ENCODE measurements around the gene ARHGAP15. TPM values are rescaled to one million over a fixed set of nuclear protein-coding genes. Genes with fewer than 3 reads are reported as not detected.

The ARHGAP15 gene
- total RNA-seq, 2 donors from 2014 or later: 2.6 to 6.9 TPM

DNA sequence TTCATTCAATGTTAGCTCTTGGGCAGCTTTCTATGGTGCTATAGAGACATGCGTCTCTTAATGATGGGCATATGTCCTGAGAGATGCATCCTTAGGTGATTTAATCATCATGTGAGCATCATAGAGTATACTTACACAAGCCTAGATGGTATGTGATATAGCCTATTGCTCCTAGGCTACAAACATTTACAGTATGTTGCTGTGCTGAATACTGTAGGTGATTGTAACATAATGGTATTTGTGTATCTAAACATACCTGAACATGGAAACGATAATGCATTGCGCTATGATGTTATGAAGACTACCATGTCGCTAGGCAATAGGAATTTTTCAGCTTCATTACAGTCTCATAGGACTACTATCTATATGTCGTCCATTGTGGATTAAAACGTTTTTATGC lies 89.4 kb downstream of the ARHGAP15 start:
- TF ChIP-seq, protein P1, sequence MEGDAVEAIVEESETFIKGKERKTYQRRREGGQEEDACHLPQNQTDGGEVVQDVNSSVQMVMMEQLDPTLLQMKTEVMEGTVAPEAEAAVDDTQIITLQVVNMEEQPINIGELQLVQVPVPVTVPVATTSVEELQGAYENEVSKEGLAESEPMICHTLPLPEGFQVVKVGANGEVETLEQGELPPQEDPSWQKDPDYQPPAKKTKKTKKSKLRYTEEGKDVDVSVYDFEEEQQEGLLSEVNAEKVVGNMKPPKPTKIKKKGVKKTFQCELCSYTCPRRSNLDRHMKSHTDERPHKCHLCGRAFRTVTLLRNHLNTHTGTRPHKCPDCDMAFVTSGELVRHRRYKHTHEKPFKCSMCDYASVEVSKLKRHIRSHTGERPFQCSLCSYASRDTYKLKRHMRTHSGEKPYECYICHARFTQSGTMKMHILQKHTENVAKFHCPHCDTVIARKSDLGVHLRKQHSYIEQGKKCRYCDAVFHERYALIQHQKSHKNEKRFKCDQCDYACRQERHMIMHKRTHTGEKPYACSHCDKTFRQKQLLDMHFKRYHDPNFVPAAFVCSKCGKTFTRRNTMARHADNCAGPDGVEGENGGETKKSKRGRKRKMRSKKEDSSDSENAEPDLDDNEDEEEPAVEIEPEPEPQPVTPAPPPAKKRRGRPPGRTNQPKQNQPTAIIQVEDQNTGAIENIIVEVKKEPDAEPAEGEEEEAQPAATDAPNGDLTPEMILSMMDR (IDR thresholded peaks at IDR 0.05): no peak
- no peaks in the 10 kb centered on the region for H3K9me3 ChIP-seq
- no peaks in the 10 kb centered on the region for H3K4me1 ChIP-seq
- no peak overlapping the region for H3K4me3 ChIP-seq
- H3K36me3 ChIP-seq: no peaks in the 10 kb centered on the region
- DNase-seq (ENCODE audit: low spot score): no peak
- H3K27me3 ChIP-seq: no peaks in the 10 kb centered on the region
- no peak overlapping the region for H3K27ac ChIP-seq

- H3K27me3 ChIP-seq: no peaks in the 10 kb centered on the region
- H3K4me1 ChIP-seq: no peaks in the 10 kb centered on the region
- H3K4me3 ChIP-seq: no peak overlapping the region
- H3K27ac ChIP-seq: no peak overlapping the region
- no peaks in the 10 kb centered on the region for H3K9me3 ChIP-seq
- TF ChIP-seq, protein P1 (IDR thresholded peaks at IDR 0.05): no peak
- DNase-seq (ENCODE audit: low spot score): no peak
- H3K36me3 ChIP-seq: no peaks in the 10 kb centered on the region
These were observed 90.0 kb downstream of the ARHGAP15 start for GRCh38 chr2:143219266-143219665.

- TF ChIP-seq, protein P1 (IDR thresholded peaks at IDR 0.05): no peak
- H3K27ac ChIP-seq: no peak overlapping the region
These were observed 94.3 kb downstream of the ARHGAP15 start for GRCh38 chr2:143223556-143223955.

GRCh38 chr2:143225931-143226330 lies 96.7 kb downstream of the ARHGAP15 start:
- H3K4me1 ChIP-seq: no peaks in the 10 kb centered on the region

More at GRCh38 chr2:143223556-143223955, 94.3 kb downstream of the ARHGAP15 start:
- Histone ChIP-seq H3K9me3 (no peaks in the 10 kb centered on the region), H3K4me3 (no peak overlapping the region), H3K4me1 (no peaks in the 10 kb centered on the region), H3K36me3 (no peaks in the 10 kb centered on the region), H3K27me3 (no peaks in the 10 kb centered on the region)
- no peak for DNase-seq (ENCODE audit: low spot score)

GRCh38 chr2:143226714-143227541 lies 97.7 kb downstream of the ARHGAP15 start:
- TF ChIP-seq, protein P1 (IDR thresholded peaks at IDR 0.05): no peak
- no peaks in the 10 kb centered on the region for H3K9me3 ChIP-seq
- H3K27me3 ChIP-seq: no peaks in the 10 kb centered on the region
- no peaks in the 10 kb centered on the region for H3K36me3 ChIP-seq
- H3K27ac ChIP-seq: no peak overlapping the region
- H3K4me3 ChIP-seq: no peak overlapping the region
- no peaks in the 10 kb centered on the region for H3K4me1 ChIP-seq
- DNase-seq (ENCODE audit: low spot score): no peak

More at GRCh38 chr2:143225931-143226330, 96.7 kb downstream of the ARHGAP15 start:
- no peak for DNase-seq (ENCODE audit: low spot score)
- Histone ChIP-seq H3K36me3 (no peaks in the 10 kb centered on the region), H3K27me3 (no peaks in the 10 kb centered on the region), H3K27ac (no peak overlapping the region), H3K9me3 (no peaks in the 10 kb centered on the region), H3K4me3 (no peak overlapping the region)
- TF ChIP-seq, protein P1 (IDR thresholded peaks at IDR 0.05): no peak

Measured in right atrium auricular region (tissue), 2 donors.